DOHH2 (cell line): ENCODE results near the gene GSK3B.

Source experiments
- EZH2phosphoT487 ChIP-seq: fragments of 200-600 bp; sonication (generic); IDR thresholded peaks from 2 replicates; pipeline ENCODE4 v1.6.1; 2017; ENCODE audit warnings: borderline replicate concordance, mild to moderate bottlenecking, antibody characterized with exemption, low read length, moderate library complexity, mixed read lengths
- TF ChIP-seq, protein P1 (sequence below): fragments of 200-600 bp; sonication (generic); IDR thresholded peaks from one replicate; pipeline ENCODE4 v1.5.1; 2014; ENCODE audit warnings: antibody characterized with exemption, mild to moderate bottlenecking, low read depth, low read length; ENCODE audit not compliant: poor library complexity, severe bottlenecking

DNA sequence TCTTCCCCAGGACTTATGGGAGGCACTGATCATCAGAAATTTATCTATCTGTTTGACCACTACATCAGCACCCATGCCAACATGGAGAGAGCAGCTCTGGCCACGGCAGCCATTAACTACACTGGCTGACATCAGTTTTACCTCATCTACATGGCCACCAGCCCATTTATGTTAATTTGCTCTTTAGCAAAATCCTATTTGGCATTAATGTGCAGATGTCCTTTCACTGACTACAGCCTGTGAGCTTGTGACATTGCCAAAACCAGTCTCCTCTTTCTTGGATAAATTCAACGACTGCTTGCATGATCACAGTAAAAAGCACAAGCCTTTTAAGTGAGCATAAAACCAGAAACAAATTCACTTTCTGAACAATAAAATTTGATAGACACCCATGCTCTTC lies 264.8 kb downstream of the GSK3B start:
- TF ChIP-seq, protein P1, sequence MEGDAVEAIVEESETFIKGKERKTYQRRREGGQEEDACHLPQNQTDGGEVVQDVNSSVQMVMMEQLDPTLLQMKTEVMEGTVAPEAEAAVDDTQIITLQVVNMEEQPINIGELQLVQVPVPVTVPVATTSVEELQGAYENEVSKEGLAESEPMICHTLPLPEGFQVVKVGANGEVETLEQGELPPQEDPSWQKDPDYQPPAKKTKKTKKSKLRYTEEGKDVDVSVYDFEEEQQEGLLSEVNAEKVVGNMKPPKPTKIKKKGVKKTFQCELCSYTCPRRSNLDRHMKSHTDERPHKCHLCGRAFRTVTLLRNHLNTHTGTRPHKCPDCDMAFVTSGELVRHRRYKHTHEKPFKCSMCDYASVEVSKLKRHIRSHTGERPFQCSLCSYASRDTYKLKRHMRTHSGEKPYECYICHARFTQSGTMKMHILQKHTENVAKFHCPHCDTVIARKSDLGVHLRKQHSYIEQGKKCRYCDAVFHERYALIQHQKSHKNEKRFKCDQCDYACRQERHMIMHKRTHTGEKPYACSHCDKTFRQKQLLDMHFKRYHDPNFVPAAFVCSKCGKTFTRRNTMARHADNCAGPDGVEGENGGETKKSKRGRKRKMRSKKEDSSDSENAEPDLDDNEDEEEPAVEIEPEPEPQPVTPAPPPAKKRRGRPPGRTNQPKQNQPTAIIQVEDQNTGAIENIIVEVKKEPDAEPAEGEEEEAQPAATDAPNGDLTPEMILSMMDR, result no peak
- TF ChIP-seq EZH2phosphoT487, result no peak
